Measurements from ENCODE around the gene FAM98C. TPM values are rescaled to one million over a fixed set of nuclear protein-coding genes. Genes with fewer than 3 reads are reported as not detected.

Gene FAM98C
- total and polyA plus RNA-seq, 2 donors (not counting 1 experiment from before 2014, with no cell fraction given): 44.1 to 73.5 TPM

- Histone ChIP-seq H3K27ac (ENCODE audit: low read length in 2 of 2) (no peak overlapping the region), H3K36me3 (replicated peaks in 1 of 2; ENCODE audit: control extremely low read depth in 1 of 2, control insufficient read depth in 1 of 2, extremely low read depth in 1 of 2, insufficient read depth in 2 of 2, low read length in 1 of 2) (no peaks in the 10 kb centered on the region), H3K9ac (ENCODE audit: low read length) (no peak overlapping the region), H3K4me1 (ENCODE audit: control insufficient read depth in 2 of 2, insufficient read depth in 2 of 2, low read length in 2 of 2) (peaks cover 4 to 5% of the 10 kb centered on the region in 2 donors), H3K9me3 (ENCODE audit: control extremely low read depth in 1 of 3, control insufficient read depth in 2 of 3, insufficient read depth in 1 of 3, low read length in 2 of 3) (peaks cover 0 to 3% (median 0%) of the 10 kb centered on the region in 3 donors), H3K4me2 (replicated peaks; ENCODE audit: low read depth, low read length, poor library complexity, severe bottlenecking) (no peak overlapping the region), H2AFZ (ENCODE audit: insufficient read depth, low read depth, low read length, poor library complexity, severe bottlenecking) (no peak overlapping the region), H3K79me2 (ENCODE audit: control insufficient read depth, insufficient read depth, low read length) (no peaks in the 10 kb centered on the region), H4K20me1 (ENCODE audit: control insufficient read depth, insufficient read depth, low read length, poor library complexity, severe bottlenecking) (no peaks in the 10 kb centered on the region), H3K27me3 (replicated peaks in 1 of 4; ENCODE audit: control extremely low read depth in 1 of 4, control insufficient read depth in 3 of 4, insufficient read depth in 4 of 4, low read length in 3 of 4) (peaks cover 0 to 21% (median 7%) of the 10 kb centered on the region in 4 experiments), H3K4me3 (ENCODE audit: control extremely low read depth in 1 of 5, extremely low read depth in 1 of 5, insufficient read depth in 1 of 5, low read depth in 2 of 5, low read length in 4 of 5) (no peak overlapping the region)
- no peak overlapping the region for H3K4me3 Mint-ChIP-seq
- H3K9me3 Mint-ChIP-seq (ENCODE audit: insufficient read depth): no peaks in the 10 kb centered on the region
- 57% methylated on average over 4 of the region's 13 CpGs for WGBS (ENCODE audit: insufficient coverage)
- H3K4me1 Mint-ChIP-seq: peaks cover 13% of the 10 kb centered on the region
- intact Hi-C loops (cut with micrococcal nuclease): no loop called here
- no peak for ATAC-seq (ENCODE audit: low read depth)
- peaks cover 19% of the 10 kb centered on the region for H3K27me3 Mint-ChIP-seq
- CTCF ChIA-PET: no interaction called here
- POLR2A ChIA-PET: no interaction called here
- TF ChIP-seq CTCF (IDR thresholded peaks at IDR 0.05) (no peak), EZH2 (IDR thresholded peaks at IDR 0.05; ENCODE audit: borderline replicate concordance, insufficient read depth, low read depth, low read length, poor library complexity, severe bottlenecking) (no peak)
- H3K27ac Mint-ChIP-seq: no peak overlapping the region
- DNase-seq: no peak
Observed at GRCh38 chr19:38434549-38435051, 31.7 kb downstream of the FAM98C start.

- Histone ChIP-seq H3K9me3 (ENCODE audit: control extremely low read depth in 1 of 3, control insufficient read depth in 2 of 3, insufficient read depth in 1 of 3, low read length in 2 of 3) (peaks cover 0 to 3% (median 0%) of the 10 kb centered on the region in 3 donors), H3K79me2 (ENCODE audit: control insufficient read depth, insufficient read depth, low read length) (no peaks in the 10 kb centered on the region), H3K36me3 (replicated peaks in 1 of 2; ENCODE audit: control extremely low read depth in 1 of 2, control insufficient read depth in 1 of 2, extremely low read depth in 1 of 2, insufficient read depth in 2 of 2, low read length in 1 of 2) (no peaks in the 10 kb centered on the region), H3K27ac (ENCODE audit: low read length in 2 of 2) (no peak overlapping the region), H3K4me3 (ENCODE audit: control extremely low read depth in 1 of 5, extremely low read depth in 1 of 5, insufficient read depth in 1 of 5, low read depth in 2 of 5, low read length in 4 of 5) (no peak overlapping the region), H2AFZ (ENCODE audit: insufficient read depth, low read depth, low read length, poor library complexity, severe bottlenecking) (no peak overlapping the region), H3K27me3 (replicated peaks in 1 of 4; ENCODE audit: control extremely low read depth in 1 of 4, control insufficient read depth in 3 of 4, insufficient read depth in 4 of 4, low read length in 3 of 4) (peaks cover 0 to 21% (median 7%) of the 10 kb centered on the region in 4 experiments), H3K9ac (ENCODE audit: low read length) (no peak overlapping the region), H4K20me1 (ENCODE audit: control insufficient read depth, insufficient read depth, low read length, poor library complexity, severe bottlenecking) (no peaks in the 10 kb centered on the region), H3K4me1 (ENCODE audit: control insufficient read depth in 2 of 2, insufficient read depth in 2 of 2, low read length in 2 of 2) (peaks cover 4 to 5% of the 10 kb centered on the region in 2 donors), H3K4me2 (replicated peaks; ENCODE audit: low read depth, low read length, poor library complexity, severe bottlenecking) (no peak overlapping the region)
- POLR2A ChIA-PET: no interaction called here
- Mint-ChIP-seq H3K9me3 (ENCODE audit: insufficient read depth) (no peaks in the 10 kb centered on the region), H3K4me3 (no peak overlapping the region), H3K27ac (no peak overlapping the region), H3K4me1 (peaks cover 13% of the 10 kb centered on the region), H3K27me3 (peaks cover 22% of the 10 kb centered on the region)
- WGBS (ENCODE audit: insufficient coverage): 91% methylated on average over 4 of the region's 6 CpGs
- no peak for ATAC-seq (ENCODE audit: low read depth)
- intact Hi-C loops (cut with micrococcal nuclease): no loop called here
- DNase-seq: no peak
- no peak for TF ChIP-seq CTCF (IDR thresholded peaks at IDR 0.05)
- no peak for TF ChIP-seq EZH2 (IDR thresholded peaks at IDR 0.05; ENCODE audit: borderline replicate concordance, insufficient read depth, low read depth, low read length, poor library complexity, severe bottlenecking)
- CTCF ChIA-PET: interaction anchor here (0.5 kb wide), 1 partner anchor 1983 kb away, joined by 3 read pairs; no protein-coding TSS in a partner anchor
Observed at GRCh38 chr19:38437295-38437694, 34.4 kb downstream of the FAM98C start.

Measured in B cell (primary cell).